Activated CD4-positive, alpha-beta T cell treated with anti-CD3 and anti-CD28 coated beads, Interleukin-2, amount 50 U/mL, for 4 hours (primary cell): Measurements from ENCODE around the gene LPGAT1.

Source experiments
- DNase-seq, 2 experiments: peaks; one replicate each; pipeline ENCODE4 v3.0.0-alpha.2; 2020

Gene LPGAT1

DNA sequence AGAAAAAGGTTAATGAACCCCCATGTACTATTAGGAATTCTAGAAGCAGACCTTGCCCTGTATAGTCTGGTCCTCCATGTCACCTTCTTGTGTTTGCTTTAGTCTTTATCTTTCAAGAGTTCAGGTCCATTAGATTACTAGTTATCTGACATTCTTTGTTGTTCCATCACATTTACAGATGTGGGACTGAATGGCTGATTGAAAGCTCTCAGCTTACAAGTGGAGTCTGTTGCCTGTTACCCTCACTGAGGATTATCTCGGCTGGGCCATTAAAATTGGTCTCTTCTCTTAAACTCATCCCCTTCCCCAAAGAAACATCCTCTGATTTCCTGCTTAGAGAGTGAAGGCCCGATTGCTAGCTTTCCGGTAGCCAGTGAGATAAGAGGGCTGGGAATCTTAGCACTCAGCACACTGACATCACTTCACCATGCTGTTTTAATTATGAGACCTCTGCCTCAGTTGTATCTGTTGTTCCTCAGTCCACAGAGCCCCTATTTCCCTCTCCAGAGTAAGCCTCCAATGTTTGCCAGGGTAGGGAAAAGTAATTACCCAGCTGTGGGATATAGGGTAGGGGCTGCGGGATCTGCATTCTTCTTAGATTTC lies 76.8 kb downstream of the LPGAT1 start:
- no peak for DNase-seq

DNA sequence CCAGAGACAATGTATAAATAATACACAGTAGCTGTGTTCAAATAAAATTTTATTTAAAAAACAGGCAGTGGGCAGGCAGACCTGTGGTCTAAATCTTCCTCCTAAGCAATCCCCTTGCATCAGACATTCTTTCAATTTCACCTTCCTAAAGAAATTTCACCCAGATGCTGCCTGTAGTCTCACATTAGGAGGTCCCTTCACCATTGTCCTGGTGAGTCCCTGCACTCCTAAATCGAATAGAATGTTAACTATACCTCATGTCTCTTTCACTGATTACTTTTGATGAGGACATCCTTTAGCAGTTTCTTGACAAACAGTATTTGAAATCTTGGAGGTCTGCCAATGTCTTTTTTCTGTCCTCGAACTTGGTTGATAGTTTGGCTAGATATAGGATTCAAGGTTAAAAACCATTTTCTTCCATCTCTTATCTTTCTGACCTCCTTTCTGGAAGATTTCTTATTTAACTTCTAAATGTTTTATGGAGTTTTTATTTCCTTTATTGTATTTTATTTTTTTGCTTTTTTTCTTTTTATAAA lies 77.5 kb downstream of the LPGAT1 start:
- no peak for DNase-seq

DNA sequence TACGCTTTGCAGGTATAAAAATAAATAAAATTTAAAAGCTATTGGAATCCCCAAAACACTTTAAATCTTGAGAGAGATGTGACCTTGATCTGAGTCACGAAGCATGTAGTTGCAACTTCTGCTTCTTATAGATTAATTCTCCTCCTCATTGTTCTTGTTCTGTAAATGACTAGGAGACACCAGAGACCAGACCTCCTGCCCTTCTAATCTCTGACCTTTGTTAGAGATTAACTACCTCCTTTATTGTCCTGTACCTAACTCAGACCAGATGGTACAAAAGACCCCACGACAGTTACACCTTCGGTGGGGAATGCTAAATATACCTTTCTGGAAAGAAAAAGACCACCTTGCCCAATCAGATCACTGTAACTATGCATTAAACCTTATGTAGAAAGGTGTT lies 78.2 kb downstream of the LPGAT1 start:
- DNase-seq: no peak

- DNase-seq: no peak
Measured at GRCh38 chr1:211751438-211751837, 79.1 kb downstream of the LPGAT1 start.

DNA sequence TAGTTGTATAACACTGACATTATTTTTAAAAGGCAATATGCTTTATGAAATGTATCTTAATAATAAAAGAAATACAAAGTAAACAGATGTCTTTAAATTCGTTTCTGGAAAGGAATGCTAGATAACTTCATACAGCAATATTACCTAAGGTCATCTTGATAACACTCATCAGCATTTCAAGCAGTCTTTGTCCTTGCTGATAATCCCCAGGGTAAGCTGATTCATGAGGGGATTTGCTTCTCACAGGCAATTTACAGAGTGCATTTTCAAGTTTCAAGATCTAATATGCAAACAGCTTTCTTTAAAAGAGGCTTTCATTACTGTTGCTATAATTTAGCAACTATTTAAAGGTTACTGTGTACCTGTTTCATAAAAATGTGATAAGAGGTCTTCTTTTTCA lies 80.0 kb downstream of the LPGAT1 start:
- DNase-seq: no peak

DNA sequence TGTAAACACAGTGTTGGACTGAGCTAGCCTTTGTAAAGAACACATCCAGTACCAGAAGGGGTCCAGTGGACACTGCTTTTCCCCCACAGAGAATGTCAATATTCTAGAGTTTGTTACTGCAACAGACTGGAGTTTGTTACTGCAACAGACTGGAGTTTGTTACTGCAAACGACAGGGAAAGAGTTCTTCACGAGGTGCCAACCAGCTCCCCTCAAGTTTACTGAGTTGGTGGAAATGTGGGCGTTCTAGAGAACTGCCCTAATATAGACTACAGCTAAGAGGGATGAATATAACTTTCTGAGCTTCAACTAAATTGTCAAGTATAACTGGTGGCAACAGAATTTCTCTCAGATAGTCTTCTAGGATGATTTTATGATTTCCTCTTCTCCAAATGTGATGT lies 81.3 kb downstream of the LPGAT1 start:
- DNase-seq: no peak

- no peak for DNase-seq
Measured at GRCh38 chr1:211748810-211749209, 81.8 kb downstream of the LPGAT1 start.

GRCh38 chr1:211742889-211743529 lies 87.6 kb downstream of the LPGAT1 start:
- DNase-seq: no peak

- DNase-seq: no peak
Measured at GRCh38 chr1:211742272-211742671, 88.3 kb downstream of the LPGAT1 start.

DNA sequence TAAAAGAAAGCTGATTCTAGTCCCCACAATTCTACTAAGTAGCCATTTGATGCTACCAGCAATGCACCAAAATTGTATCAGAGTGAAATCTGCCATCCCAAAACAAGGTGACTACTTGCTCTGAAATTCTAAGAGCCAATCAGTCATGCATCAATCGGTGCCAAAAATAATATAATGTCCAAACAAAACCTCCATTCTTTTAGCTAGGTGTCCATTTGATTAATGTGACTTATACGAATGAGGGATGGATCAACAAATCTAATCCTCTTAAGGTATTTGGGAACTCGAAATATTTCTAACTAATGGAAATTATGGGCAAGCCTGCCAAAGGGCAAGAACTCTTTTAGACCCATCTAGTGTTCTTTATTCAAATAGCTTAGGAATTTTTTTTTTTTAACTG lies 88.8 kb downstream of the LPGAT1 start:
- no peak for DNase-seq

GRCh38 chr1:211741116-211741515 lies 89.4 kb downstream of the LPGAT1 start:
- no peak for DNase-seq

- no peak for DNase-seq
Measured at GRCh38 chr1:211739671-211740411, 90.7 kb downstream of the LPGAT1 start.

DNA sequence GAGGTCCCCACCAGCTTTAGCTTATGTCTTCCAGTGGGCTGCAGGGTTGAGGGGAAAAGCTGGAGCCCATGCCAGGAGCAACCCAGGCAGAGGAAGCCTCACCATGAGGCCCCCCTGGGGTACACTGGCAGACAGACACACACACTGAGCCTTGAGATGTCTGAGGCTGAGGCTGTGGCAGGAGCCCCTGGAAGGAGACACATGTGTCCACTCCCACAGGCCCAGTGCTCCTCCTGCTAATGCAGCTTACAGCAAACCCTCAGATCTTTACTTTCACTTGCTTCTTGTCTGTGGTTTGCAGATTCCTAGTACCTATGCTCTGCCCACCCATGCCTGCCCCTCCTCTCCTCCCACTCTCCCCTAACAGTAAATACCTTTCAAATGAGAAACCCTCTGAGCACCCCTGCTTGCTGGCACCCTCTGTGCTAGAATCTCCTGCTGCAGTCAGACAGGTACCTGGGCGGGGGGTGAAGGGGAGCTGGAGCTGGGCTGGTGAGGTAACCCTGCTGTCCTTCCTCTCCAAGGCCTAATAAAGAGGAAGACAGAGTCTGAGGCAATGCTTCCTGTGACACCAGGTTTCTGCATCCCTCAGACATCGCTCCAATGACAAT lies 91.8 kb downstream of the LPGAT1 start:
- peak; percentile 12 to 13 for DNase-seq

GRCh38 chr1:211738096-211738690 lies 92.4 kb downstream of the LPGAT1 start:
- DNase-seq: no peak

- no peak for DNase-seq
Measured at GRCh38 chr1:211737115-211738035, 93.2 kb downstream of the LPGAT1 start.

GRCh38 chr1:211736351-211736915 lies 94.1 kb downstream of the LPGAT1 start:
- DNase-seq: no peak

DNA sequence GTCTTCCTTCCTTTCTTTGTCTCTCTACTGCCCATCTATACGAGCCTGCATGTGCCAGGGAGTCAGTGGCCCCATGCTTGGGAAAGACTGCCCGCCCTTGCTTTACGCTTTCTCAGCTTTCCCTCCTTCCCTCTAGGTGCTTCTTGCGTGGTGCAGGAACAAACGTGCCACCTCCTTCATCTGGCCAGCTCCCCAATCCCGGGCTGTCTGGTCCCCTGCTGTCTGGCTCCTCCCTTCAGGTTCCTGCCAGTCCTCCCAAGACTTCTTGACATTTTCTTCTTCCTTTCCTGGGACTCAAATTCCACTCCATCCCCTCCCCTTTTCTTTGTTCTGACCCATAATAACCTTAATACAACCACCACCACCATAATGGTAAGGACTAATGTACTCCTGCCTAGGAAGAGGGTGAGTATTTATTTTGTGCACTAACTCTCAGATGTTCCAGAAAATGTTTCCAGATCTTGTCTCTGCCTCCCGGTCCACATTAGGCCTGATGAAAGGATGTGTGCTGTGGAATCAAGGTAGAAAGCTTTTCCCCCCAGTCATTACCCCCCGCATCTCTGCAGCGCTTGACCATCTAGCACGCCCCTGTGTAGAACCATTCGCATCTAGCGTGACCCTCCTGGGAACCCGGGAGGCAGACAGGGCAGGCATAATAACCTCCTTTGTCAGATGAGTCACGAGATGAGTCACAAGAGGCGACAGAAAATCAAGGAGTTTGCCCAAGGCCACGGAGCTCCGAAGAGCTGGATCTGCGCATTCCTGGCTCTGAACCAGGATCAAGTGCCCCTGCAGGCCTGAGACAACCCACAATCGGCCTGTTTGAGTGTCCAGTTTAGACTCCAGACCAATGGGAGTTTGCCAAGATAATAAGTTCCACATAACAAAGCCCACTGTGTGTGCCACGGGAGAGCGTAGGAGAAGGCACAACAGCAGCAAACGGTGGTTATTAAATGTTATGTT lies 95.1 kb downstream of the LPGAT1 start:
- no peak for DNase-seq

- no peak for DNase-seq
Measured at GRCh38 chr1:211734791-211735190, 95.8 kb downstream of the LPGAT1 start.

DNA sequence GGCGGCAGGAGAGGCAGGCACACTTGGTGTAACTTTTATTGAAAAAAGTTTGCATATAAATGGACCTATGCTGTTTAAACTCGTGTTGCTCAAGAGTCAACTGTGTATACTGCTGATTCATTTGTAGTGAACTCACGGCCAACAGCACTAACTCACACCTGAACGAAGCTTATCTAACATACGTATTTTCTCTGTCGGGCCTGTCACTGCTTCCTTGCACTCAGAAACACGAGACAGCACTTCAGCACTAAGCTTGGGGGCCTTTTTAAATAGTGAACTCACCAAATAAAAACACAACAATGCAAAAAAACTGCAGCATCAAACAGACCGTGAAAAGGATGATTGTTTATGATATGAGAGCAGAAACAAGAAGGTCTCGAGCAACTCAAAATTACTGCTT lies 96.2 kb downstream of the LPGAT1 start:
- DNase-seq: no peak

DNA sequence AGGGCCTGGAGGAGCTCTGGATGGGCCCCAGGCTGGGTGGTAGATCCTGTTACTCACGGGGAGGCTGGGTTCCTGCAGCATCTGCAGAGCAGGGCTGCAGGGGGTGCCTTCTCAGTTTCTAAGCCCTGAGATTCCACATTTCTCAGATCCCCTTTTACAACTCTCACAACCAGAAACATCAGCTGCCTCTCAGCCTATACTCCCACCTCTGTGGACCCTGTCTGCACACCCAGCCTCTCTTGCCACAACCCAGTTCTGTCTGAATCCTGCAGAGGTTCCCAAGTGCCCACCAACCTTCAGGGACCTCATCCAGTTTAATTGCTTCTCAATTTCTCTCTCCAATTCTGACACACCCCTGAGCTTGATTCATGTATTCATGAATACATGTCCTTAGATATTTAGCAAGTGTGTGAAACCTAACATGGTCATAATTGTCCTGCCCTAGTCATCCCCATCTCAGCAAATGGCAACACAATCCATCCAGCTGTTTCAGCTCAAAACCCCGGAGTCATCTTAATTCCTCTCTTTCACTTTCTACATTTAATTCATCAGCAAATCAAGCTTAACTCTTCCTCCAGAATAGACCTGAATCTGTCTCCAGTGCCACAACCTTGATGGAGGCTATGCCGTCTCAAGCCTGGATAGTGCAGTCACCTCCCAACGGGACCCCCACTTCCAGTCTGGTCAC lies 98.1 kb downstream of the LPGAT1 start:
- no peak for DNase-seq
